DMS79 treated with DMSO at 0.1 percent for 48 hours (cell line): ENCODE data around the gene TPRG1L.
A peak's percentile ranks its signal among the peaks of the same experiment; 100 is the strongest.

ENCODE experiments used
- DNase-seq: peaks from one replicate; lab custom pipeline; 2025; lab: John Stamatoyannopoulos, UW

Gene TPRG1L

GRCh38 chr1:3645247-3645646, 20.4 kb downstream of the TPRG1L start:
- no peak for DNase-seq

DNA sequence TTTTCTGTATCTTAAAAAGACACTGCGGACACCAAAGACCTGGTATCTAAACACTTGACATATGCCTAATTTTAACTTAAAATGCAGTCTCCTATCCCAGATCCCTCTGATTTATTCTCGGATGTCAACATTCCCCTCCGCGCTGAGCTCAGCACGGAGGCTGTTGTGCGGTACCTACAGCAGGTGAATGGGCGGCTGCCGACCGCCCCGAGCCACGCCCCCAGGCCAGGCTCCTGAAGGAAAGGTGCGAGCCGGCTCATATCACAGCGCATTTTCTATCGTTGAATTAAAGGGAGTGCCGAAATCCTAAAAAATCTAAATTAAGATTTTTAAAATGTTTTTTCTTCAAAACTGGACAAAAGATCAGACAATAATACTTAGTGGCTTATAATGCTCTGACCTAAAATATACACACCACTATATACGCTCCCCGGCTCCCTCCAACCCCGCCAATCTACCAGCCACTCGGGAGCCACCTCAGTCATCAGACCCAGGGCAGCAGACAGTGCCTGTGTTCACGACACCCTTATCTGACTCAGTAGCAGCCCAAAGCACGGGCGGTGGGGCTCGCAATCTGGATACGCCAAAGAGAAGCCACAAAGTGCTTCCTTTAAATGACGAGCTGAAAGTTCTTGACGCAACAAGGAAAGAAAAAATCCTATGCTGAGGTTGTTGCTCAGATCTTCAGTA, 21.0 kb downstream of the TPRG1L start:
- DNase-seq, result no peak

DNA sequence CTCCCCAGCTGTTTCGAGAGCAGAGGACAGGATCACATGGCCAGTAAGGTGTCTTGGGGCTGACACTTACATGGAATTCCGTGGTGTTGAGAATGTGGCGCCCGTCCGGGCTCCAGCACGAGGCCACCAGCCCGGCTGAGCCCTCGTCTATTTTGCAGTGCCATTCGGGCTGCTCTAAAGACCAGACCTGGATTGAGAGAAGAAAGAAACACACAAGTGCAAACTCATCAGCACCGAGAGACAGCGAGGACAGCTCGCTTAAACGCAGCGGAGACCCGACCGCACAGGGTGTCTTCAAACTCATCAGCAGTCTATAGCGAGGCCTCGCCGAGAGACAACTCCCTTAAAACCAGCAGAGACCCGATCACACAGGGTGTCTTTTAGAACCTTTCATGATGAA, 21.8 kb downstream of the TPRG1L start:
- no peak for DNase-seq

DNA sequence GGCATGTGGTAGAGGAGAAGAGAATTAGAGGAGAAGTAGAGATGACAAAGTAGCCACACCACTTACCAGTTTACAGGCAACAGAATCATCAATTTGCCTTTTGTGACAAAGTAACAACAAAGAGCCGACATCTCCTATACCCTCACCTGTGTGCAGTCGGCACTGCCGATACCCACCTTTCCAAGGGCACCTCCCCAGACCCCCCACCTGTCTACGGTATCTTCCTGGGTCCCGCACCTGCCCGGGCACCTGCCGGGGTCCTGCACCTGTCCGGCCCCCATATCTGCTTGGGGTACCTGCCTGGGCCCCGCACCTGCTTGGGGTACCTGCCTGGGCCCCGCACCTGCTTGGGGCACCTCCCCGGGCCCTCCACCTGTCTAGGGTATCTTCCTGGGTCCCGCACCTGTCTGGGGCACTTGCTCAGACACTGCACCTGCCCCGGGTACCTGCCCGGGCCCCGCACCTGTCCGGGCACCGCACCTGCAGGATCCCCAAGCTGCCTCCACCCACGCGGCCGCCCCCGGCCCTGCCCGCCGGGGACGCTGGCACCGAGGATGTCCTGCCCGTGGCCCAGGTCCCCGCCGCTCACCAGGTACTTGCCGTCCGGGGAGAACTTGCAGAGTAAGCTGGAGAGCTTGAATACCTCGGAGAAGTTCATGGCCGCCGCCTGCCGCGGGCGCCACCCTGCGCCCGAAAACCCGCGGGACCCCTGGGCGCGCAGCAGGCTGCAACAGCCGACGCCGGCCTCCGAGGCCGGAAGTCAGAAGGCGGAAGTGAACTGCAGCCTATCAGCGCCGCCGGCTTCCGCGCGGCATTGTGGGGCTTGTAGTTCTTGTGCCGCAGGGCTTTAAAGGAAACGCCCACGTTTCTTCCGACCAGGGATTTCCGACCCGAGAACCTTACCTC, 24.8 kb downstream of the TPRG1L start, which contains the start of gene WRAP73:
Gene WRAP73, minus strand, starts transcription at position 762 of the 906 bp plus-strand sequence. Its CDS starts 104 bp downstream, at position 658.
- peak; percentile 78 for DNase-seq

DNA sequence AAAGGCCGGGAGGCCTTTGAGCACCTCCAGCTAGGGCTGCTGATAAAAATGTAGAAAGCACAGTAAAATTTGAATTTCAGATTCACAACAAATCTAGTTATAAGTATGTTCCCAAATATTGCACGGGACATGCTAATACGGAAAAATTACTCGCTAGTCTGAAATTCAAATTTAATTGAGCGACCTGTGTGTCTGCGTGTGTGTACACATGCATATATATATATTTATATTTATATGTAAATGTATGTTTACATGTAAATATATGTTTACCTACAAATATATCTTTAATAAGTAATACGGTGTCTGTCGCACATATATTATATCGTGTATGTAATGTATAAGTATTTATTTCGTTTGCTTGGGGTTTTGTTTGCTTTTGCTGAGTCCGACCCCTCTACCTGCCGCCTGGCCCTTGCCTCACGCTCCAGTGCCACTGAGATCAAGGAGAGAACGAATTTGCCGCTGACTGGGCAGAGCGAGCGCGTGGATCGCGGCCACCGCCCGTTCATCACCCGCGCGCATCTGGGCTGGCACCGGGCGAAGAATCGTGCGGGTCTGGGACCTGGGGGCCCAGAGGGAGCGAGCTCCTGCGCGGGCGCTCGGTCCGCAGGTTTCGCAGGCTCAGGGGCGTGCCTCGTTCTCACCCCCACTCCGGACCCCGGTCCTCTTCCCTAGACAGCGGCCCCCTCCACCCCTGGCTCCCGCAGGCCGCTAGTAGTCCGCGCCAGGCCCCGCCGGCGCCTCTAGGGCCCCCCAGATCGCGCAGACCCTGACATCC, 25.6 kb downstream of the TPRG1L start:
- DNase-seq, result no peak

DNA sequence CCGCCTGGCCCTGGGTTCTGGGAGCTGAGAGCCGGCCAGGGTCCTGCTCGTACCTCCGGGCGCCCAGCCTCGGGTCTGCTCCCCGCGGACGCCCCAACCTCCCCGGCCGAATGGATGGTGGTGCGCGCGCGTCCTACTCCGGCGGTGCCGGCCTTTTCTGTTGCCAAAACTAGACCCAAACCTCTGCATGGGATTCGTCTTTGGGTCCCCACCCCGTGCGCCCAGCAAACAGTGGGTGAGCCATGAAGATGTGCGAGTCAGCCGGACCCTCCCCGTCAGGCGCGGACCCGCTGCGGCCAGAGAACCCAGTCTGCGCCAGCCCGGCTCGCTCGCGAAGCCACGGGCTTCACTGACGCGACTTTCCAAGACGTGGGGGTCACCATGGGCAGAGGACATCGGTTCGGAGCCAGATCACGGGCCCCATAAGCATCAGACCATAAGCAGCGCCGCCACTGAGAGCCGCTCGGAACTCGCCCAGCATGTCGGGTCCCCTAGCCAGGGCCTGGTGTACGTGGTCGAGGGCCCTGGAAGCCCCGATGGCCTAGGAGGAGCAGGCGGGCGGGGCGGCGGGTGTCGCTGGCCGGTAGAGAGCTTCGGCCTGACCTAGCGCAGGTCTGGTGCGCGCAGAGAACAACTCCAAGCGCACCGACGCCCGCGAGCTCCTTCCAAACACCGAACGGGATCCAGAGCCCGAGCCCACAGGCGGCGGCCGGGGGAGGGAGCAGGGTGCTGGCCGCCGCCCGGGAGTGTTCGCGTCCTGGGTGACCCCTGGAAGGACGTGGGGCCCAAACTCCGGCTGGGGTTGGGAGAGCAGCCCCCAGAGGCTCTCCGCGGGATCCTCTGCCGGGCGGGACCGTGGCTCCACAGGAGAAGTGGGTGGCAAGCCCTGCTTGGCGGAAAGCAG, 26.5 kb downstream of the TPRG1L start:
- no peak for DNase-seq

GRCh38 chr1:3651930-3652547, 27.2 kb downstream of the TPRG1L start, which contains the start of gene TP73:
TSS of gene TP73 (plus strand) at chr1:3652516. CDS start at chr1:3682366, 29,850 bp downstream.
- DNase-seq, result peak; percentile 38

- peak; percentile 44 for DNase-seq
Measured at GRCh38 chr1:3652548-3653285, 27.9 kb downstream of the TPRG1L start.

DNA sequence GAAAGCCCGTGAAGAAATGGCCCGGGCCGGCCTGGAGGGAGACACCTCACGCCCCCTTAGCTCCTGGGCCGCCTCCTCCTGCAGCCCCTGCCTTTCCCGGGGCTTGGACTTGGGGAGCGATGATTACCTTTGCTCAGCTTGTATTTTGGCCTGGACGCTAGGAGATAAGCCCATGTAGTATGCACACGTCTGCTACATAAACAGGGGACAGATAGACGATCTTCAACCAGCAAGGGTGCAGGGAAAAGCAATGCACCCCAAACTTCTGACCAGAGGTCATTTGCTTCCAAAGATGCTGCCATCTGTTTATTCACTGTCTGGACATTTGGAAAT, 28.4 kb downstream of the TPRG1L start:
- DNase-seq, result no peak

DNA sequence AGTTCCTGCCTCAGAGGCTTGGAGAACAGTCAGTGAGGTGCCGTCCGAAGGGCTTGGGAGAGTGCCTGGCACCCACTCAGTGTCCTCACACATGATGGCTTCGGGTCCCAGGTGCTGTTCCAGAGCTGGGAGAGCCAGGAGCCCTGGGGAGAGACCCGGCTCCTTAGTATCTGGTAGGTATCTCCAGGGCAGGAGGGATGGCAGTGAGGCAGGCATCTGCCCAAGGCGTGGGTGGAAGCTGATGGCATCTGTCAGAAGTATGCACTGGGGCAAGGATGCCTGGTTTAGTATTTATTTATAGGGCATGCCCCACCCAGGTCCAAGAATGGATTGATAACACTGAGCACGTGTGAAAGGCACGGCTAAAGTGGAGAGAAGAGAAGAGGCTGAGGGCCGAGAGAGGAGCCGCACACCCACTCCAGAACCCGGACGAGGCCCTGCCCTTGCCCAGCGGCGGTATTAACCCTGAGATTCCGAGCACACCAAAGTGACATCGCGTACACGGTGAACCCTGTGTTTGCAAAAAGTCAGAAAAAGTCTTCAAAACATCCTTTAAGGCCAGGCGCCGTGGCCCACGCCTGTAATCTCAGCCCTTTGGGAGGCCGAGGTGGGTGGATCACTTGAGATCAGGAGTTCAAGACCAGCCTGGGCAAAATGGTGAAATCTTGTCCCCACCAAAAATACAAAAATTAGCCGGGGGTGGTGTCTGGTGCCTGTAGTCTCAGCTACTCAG, 29.9 kb downstream of the TPRG1L start:
- DNase-seq, result no peak

DNA sequence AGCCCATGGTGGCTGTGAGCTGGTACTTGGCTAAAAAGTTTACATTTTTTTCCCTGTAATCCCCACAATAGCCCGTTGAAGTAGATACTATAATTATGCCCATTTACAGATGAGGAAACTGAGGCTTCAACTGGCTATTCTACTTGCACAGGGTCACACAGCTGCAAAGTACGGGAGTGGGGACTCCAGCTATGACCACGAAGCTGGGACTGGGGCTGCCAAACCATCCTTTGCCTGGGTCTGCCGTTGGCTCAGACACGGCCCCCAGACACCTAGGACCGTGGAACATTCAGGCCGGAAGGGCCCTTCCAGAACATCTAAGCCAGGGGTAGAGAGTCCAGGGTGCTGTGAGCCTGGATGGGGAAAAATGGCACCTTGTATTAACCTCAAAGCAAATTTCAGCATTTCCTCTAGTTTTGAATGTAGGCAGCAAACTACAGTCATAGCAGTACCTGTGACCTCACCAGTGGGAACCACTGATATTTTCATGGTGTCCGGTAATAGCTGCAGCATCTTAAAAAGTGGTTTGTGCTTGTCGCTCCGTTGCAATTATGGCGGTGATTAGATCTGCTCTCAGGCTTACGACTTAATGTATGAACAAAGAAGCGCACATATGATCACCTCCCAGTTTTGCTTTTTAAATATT, 31.8 kb downstream of the TPRG1L start:
- DNase-seq, result no peak

- no peak for DNase-seq
Measured at GRCh38 chr1:3657096-3657475, 32.3 kb downstream of the TPRG1L start.

DNA sequence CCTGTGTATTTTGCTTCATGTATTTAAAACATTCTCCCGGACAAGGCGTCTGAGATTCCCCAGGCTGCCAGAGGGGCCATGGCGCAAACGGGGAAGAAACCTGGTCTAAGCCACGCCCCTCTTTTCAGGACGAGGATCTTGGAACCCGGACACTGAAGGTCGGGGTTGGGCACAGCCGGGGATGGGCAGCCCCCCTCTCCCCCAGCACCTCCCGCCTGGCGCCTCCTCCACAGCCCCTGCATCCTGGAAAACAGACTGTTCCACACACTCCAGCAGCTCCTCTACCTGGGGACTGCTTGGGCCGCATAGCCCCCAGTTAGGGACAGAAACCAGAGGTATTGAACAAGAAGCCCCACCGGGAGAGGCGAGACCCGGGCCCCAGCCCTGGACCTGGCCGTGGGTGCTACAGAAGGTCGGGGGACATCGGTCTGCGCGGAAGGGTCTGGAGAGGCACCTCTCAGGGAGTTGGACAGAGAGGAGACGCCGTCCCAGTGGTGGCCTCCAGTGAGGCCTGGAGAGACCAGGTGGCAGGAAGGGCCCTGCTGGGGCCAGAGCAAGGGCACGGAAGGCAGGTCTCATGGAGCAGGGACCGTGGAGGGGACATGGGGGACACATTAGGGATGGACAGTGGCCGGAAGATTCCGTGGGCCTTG, 32.9 kb downstream of the TPRG1L start:
- DNase-seq, result no peak

DNA sequence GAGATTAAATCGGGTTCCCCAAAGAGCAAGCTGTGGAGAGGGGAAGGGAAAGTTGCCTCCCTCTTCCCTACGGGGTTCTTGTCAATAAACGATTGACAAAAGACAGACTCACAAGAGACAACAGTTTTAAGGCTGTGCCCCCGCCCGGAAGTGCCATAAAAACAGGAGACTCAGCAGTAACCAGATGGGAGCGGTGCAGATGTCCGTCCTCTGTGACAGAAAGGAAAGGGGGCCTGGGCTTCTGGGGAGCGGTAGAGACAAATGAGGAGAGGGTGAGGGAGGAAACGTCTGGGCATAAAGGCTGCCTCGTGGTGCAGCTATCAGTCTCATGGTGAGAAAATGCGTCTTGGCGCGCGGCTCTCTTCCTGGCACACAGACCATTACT, 33.4 kb downstream of the TPRG1L start:
- DNase-seq, result no peak

GRCh38 chr1:3659093-3659492, 34.3 kb downstream of the TPRG1L start:
- DNase-seq, result no peak

- DNase-seq, result no peak
Measured at GRCh38 chr1:3660704-3661103, 35.9 kb downstream of the TPRG1L start.

- no peak for DNase-seq
Measured at GRCh38 chr1:3661631-3662030, 36.8 kb downstream of the TPRG1L start.

- no peak for DNase-seq
Measured at GRCh38 chr1:3662080-3662671, 37.4 kb downstream of the TPRG1L start.
